Kidney (tissue), 14 donors: ENCODE measurements around the gene LDLRAD4. TPM values are rescaled to one million over a fixed set of nuclear protein-coding genes. Genes with fewer than 3 reads are reported as not detected.

Experiments
- DNase-seq, 5 donors: peaks; one replicate each; pipeline ENCODE4 v3.0.0-alpha.2; 2013 to 2020
- FAIRE-seq: peaks from 2 replicates; lab custom pipeline; 2012; peaks lifted over from hg19 to GRCh38; lab: Jason Lieb, UNC
- H3K27ac ChIP-seq, 2 donors: one replicate each; pipeline ENCODE4 v1.7.0; 2013; ENCODE audit warnings: low read depth in 2 of 2, low read length in 2 of 2, inconsistent platforms in 1 of 2
- H3K27me3 ChIP-seq: one replicate; pipeline ENCODE4 v1.7.1; 2013; ENCODE audit warnings: low read length, inconsistent platforms; ENCODE audit not compliant: control insufficient read depth, insufficient read depth
- H3K36me3 ChIP-seq, 3 donors: one replicate each; pipeline versions ENCODE4 v1.7.0 to v1.7.1; 2013; ENCODE audit warnings: low read length in 3 of 3, control low read depth in 1 of 3, inconsistent platforms in 1 of 3; ENCODE audit not compliant: insufficient read depth in 3 of 3, control insufficient read depth in 2 of 3
- H3K4me1 ChIP-seq, 3 donors: one replicate each; pipeline versions ENCODE4 v1.7.0 to v1.7.1; 2013; ENCODE audit warnings: low read length in 3 of 3, inconsistent platforms in 1 of 3, low read depth in 1 of 3; ENCODE audit not compliant: control insufficient read depth in 2 of 3, insufficient read depth in 2 of 3
- H3K4me3 ChIP-seq, 3 donors: one replicate each; pipeline versions ENCODE4 v1.7.0 to v1.8.1; 2013; ENCODE audit warnings: low read length in 3 of 3, control low read depth in 1 of 3, inconsistent platforms in 1 of 3
- H3K9ac ChIP-seq, 3 donors: one replicate each; pipeline versions ENCODE4 v1.7.0 to v1.7.1; 2013; ENCODE audit warnings: low read length in 3 of 3, control low read depth in 1 of 3, inconsistent platforms in 1 of 3
- H3K9me3 ChIP-seq, 3 donors: one replicate each; pipeline versions ENCODE4 v1.7.0 to v1.7.1; 2013; ENCODE audit warnings: low read length in 3 of 3, control low read depth in 1 of 3, inconsistent platforms in 1 of 3; ENCODE audit not compliant: control insufficient read depth in 2 of 3, insufficient read depth in 1 of 3
- CTCF ChIP-seq: IDR thresholded peaks from 3 replicates; pipeline ENCODE4 v1.5.1; 2012; ENCODE audit warnings: mild to moderate bottlenecking, moderate library complexity, borderline replicate concordance; ENCODE audit not compliant: insufficient read depth; ENCODE audit errors: extremely low read depth
- intact Hi-C: fragments of 100-400 bp; cut with DNase I; formaldehyde crosslinking; loops from one replicate; pipeline ENCODE4 v1.11.1; 2022
- polyA plus RNA-seq: library from polyadenylated mRNA; stranded (reverse); fragments of 350-450 nt; fragmentation: Illumina TruSeq; extraction: RNeasy Lipid Tissue Mini Kit (QIAGEN cat#74804); gene quantifications from one replicate; pipeline ENCODE4 v1.2.3, GENCODE V29; 2014; ENCODE audit warnings: low read depth, low replicate concordance; ENCODE audit not compliant: insufficient read depth
- total RNA-seq: library from RNA; stranded (reverse); fragmentation: NEBNext Ultra II Directional; extraction: Animal tissue kit (Norgen Biotek cat#: 25700); gene quantifications from one replicate; pipeline ENCODE4 v1.2.1, GENCODE V29; 2021
- donor health status: control.
- donor health status: control.
- donor health status: control.
- donor health status: control.
- donor health status: control.
- donor health status: DM: yes; HTN: yes; CAD: no.
- donor health status: Normal renal cell carcinoma (clear cell type).

The LDLRAD4 gene
- total and polyA plus RNA-seq, 2 donors from 2014 or later = 2.3 to 42.3 TPM

- H3K36me3 ChIP-seq = no peaks in the 10 kb centered on the region
- no peaks in the 10 kb centered on the region for H3K4me1 ChIP-seq
- intact Hi-C loops = no loop called here
- peaks cover 0 to 4% (median 0%) of the 10 kb centered on the region in 3 donors for H3K9me3 ChIP-seq
- FAIRE-seq = no peak
- peak; percentile 74 for TF ChIP-seq CTCF
- DNase-seq = peak in 4 of 5 donors; percentile 68 to 92 (median 84)
- no peaks in the 10 kb centered on the region for H3K27me3 ChIP-seq
- peak overlapping the region in 1 of 2 donors; percentile 33 for H3K27ac ChIP-seq
- no peak overlapping the region for H3K9ac ChIP-seq
- peak overlapping the region in 1 of 3 donors; percentile 26 for H3K4me3 ChIP-seq
Observed at GRCh38 chr18:13629841-13630715, 411.5 kb downstream of the LDLRAD4 start.

DNA sequence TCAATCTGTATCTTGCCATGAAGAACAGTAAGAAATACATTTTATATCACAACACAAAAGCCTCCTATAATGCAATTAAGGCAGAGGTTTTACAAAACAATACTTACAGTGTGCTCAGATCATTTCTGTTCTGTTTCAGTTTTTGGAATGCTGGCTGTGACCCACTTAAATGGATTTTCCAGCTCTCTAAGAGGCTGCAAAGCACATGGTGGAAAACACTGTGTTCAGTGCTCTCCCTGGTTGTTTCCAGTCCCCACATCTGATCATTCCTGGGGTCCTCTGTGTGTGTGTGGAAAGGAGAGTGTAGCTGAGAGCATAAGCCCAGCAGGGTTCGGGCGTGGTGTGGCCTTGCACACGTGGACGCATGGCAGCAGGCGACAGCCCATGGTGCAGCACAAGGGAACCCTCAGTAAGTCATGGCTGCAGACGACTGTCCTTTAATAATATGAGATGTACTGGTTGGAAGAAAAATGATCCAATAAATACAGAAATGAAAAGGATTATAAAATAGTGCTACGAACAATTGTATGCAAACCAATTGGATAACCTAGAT, 412.2 kb downstream of the LDLRAD4 start:
- DNase-seq (peak in 1 of 5 donors; percentile 30), FAIRE-seq (no peak)
- Histone ChIP-seq H3K4me1 (no peaks in the 10 kb centered on the region), H3K4me3 (no peak overlapping the region), H3K27me3 (no peaks in the 10 kb centered on the region), H3K27ac (no peak overlapping the region), H3K9me3 (peaks cover 0 to 4% (median 0%) of the 10 kb centered on the region in 3 donors), H3K9ac (no peak overlapping the region), H3K36me3 (no peaks in the 10 kb centered on the region)
- TF ChIP-seq CTCF = no peak
- intact Hi-C loops = no loop called here

DNA sequence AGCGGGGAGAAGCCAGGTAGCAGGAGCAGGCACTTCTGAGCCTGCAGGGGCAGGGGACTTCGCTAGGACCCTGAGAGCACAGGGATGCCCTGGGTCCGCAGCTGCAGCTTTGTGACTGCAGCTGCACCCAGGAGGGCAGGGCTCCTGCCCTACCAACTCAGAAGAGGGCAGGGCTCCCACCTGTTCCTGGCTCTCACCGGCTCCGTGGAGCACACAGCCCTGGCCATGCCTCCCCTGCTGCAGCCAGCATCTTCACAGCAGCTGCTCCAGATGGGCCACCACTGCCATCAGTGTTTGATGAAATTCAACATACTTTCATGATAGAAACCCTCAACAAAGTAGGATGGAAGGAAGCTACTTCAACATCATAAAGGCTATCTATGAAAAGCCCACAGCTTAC, 415.1 kb downstream of the LDLRAD4 start:
- no peaks in the 10 kb centered on the region for H3K27me3 ChIP-seq
- H3K9ac ChIP-seq = no peak overlapping the region
- TF ChIP-seq CTCF = no peak
- intact Hi-C loops = no loop called here
- no peak overlapping the region for H3K4me3 ChIP-seq
- no peaks in the 10 kb centered on the region for H3K36me3 ChIP-seq
- H3K9me3 ChIP-seq = peaks cover 0 to 4% (median 0%) of the 10 kb centered on the region in 3 donors
- no peak overlapping the region for H3K27ac ChIP-seq
- no peak for DNase-seq
- H3K4me1 ChIP-seq = peaks cover 0 to 2% (median 0%) of the 10 kb centered on the region in 3 donors
- FAIRE-seq = no peak
